Karpas-422 (cell line): Measurements from ENCODE around the gene DYNLT2B. TPM values are rescaled to one million over a fixed set of nuclear protein-coding genes. Genes with fewer than 3 reads are reported as not detected.

Experiments
- DNase-seq: peaks from one replicate; pipeline ENCODE4 v3.0.0-alpha.2; 2015
- H2AFZ ChIP-seq: fragments of 200-600 bp; sonication (generic); 2 replicates; pipeline ENCODE4 v1.6.1; 2014; ENCODE audit warnings: antibody characterized with exemption, low read length, mixed read lengths
- H3K27ac ChIP-seq: fragments of 200-600 bp; sonication (generic); 2 replicates; pipeline ENCODE4 v1.5.1; 2014; ENCODE audit warnings: mild to moderate bottlenecking, low read length, moderate library complexity
- H3K27me3 ChIP-seq: fragments of 200-600 bp; sonication (generic); 2 replicates; pipeline ENCODE4 v1.6.1; 2014; ENCODE audit warnings: low read length, mixed read lengths
- H3K36me3 ChIP-seq: fragments of 200-600 bp; sonication (generic); 2 replicates; pipeline ENCODE4 v1.6.1; 2014; ENCODE audit warnings: low read length, mixed read lengths; ENCODE audit not compliant: insufficient read depth
- H3K4me1 ChIP-seq: fragments of 200-600 bp; sonication (generic); 2 replicates; pipeline ENCODE4 v1.6.1; 2014; ENCODE audit warnings: mild to moderate bottlenecking, low read length, mixed read lengths
- H3K4me2 ChIP-seq: fragments of 200-600 bp; sonication (generic); 2 replicates; pipeline ENCODE4 v1.6.1; 2014; ENCODE audit warnings: low read length, low read depth, mild to moderate bottlenecking; ENCODE audit not compliant: poor library complexity, severe bottlenecking
- H3K4me3 ChIP-seq: fragments of 200-600 bp; sonication (generic); 2 replicates; pipeline ENCODE4 v1.5.1; 2014; ENCODE audit warnings: mild to moderate bottlenecking, antibody characterized with exemption, low read length, mixed read lengths
- H3K79me2 ChIP-seq: fragments of 200-600 bp; sonication (generic); 2 replicates; pipeline ENCODE4 v1.6.1; 2014; ENCODE audit warnings: mild to moderate bottlenecking, low read length, mixed read lengths
- H3K9ac ChIP-seq: fragments of 200-600 bp; sonication (generic); 2 replicates; pipeline ENCODE4 v1.6.0; 2014; ENCODE audit warnings: low read length
- H3K9me2 ChIP-seq: fragments of 200-600 bp; sonication (generic), shearing (Covaris generic); replicated peaks from 2 replicates; pipeline ENCODE4 v1.6.0; 2014; ENCODE audit warnings: mild to moderate bottlenecking, low read length, moderate library complexity; ENCODE audit not compliant: insufficient read depth
- H3K9me3 ChIP-seq: fragments of 300-700, 200-600 bp; sonication (generic); 2 replicates; pipeline ENCODE4 v1.6.1; 2014; ENCODE audit warnings: low read length, mixed read lengths
- H4K20me1 ChIP-seq: fragments of 200-600 bp; sonication (generic); 2 replicates; pipeline ENCODE4 v1.6.1; 2014; ENCODE audit warnings: mild to moderate bottlenecking, antibody characterized with exemption, low read length, low read depth; ENCODE audit not compliant: insufficient read depth
- total RNA-seq: library from RNA; depleted of rRNA; stranded (reverse); fragments of >200 nt; shearing (Covaris generic); gene quantifications from 2 replicates; pipeline ENCODE4 v1.2.3, GENCODE V29; 2014; ENCODE audit warnings: low replicate concordance

Gene DYNLT2B
- total RNA-seq, 1 experiment from 2014 or later = 9.6 TPM

GRCh38 chr3:196280689-196281440, 37.2 kb downstream of the DYNLT2B start:
- H3K9me2 ChIP-seq = no peaks in the 10 kb centered on the region
- no peaks in the 10 kb centered on the region for H3K36me3 ChIP-seq
- H3K4me1 ChIP-seq = peaks cover 41% of the 10 kb centered on the region
- H3K79me2 ChIP-seq = peaks cover 89% of the 10 kb centered on the region
- no peak overlapping the region for H2AFZ ChIP-seq
- no peak overlapping the region for H3K9ac ChIP-seq
- no peak overlapping the region for H3K27ac ChIP-seq
- no peaks in the 10 kb centered on the region for H3K27me3 ChIP-seq
- no peaks in the 10 kb centered on the region for H4K20me1 ChIP-seq
- H3K9me3 ChIP-seq = no peaks in the 10 kb centered on the region
- no peak overlapping the region for H3K4me2 ChIP-seq
- no peak for DNase-seq
- H3K4me3 ChIP-seq = no peak overlapping the region

- no peaks in the 10 kb centered on the region for H3K9me2 ChIP-seq
- H3K79me2 ChIP-seq = peaks cover 77% of the 10 kb centered on the region
- H3K36me3 ChIP-seq = peaks cover 7% of the 10 kb centered on the region; the same call in 1 of the 2 replicates
- H3K27ac ChIP-seq = peak overlapping the region; percentile 71
- H4K20me1 ChIP-seq = no peaks in the 10 kb centered on the region
- peaks cover 30% of the 10 kb centered on the region for H3K4me1 ChIP-seq
- no peaks in the 10 kb centered on the region for H3K27me3 ChIP-seq
- no peak for DNase-seq
- no peaks in the 10 kb centered on the region for H3K9me3 ChIP-seq
- peak overlapping the region; percentile 47 for H3K9ac ChIP-seq
- H3K4me2 ChIP-seq = peak overlapping the region; percentile 62
- H3K4me3 ChIP-seq = peak overlapping the region; percentile 44
- peak overlapping the region; percentile 11 for H2AFZ ChIP-seq
Measured at GRCh38 chr3:196275126-196275525, 42.9 kb downstream of the DYNLT2B start.

GRCh38 chr3:196274585-196274984, 43.5 kb downstream of the DYNLT2B start:
- Histone ChIP-seq H3K4me1 (peaks cover 27% of the 10 kb centered on the region), H2AFZ (peak overlapping the region; percentile 11), H3K27me3 (no peaks in the 10 kb centered on the region), H3K27ac (peak overlapping the region; percentile 71), H3K9me3 (no peaks in the 10 kb centered on the region), H3K4me3 (peak overlapping the region; percentile 44), H3K9ac (peak overlapping the region; percentile 47), H4K20me1 (no peaks in the 10 kb centered on the region), H3K36me3 (peaks cover 9% of the 10 kb centered on the region; the same call in 1 of the 2 replicates), H3K79me2 (peaks cover 76% of the 10 kb centered on the region), H3K4me2 (peak overlapping the region; percentile 62), H3K9me2 (no peaks in the 10 kb centered on the region)
- peak; percentile 91 for DNase-seq

GRCh38 chr3:196273655-196274054, 44.4 kb downstream of the DYNLT2B start:
- Histone ChIP-seq H3K27me3 (no peaks in the 10 kb centered on the region), H3K36me3 (peaks cover 9% of the 10 kb centered on the region; the same call in 1 of the 2 replicates), H3K9me2 (no peaks in the 10 kb centered on the region), H3K9me3 (no peaks in the 10 kb centered on the region), H3K79me2 (peaks cover 72% of the 10 kb centered on the region), H2AFZ (no peak overlapping the region), H3K9ac (no peak overlapping the region), H3K4me3 (no peak overlapping the region), H4K20me1 (no peaks in the 10 kb centered on the region), H3K4me1 (peaks cover 27% of the 10 kb centered on the region), H3K4me2 (no peak overlapping the region), H3K27ac (no peak overlapping the region)
- DNase-seq = no peak

GRCh38 chr3:196272826-196273225, 45.2 kb downstream of the DYNLT2B start:
- H3K79me2 ChIP-seq = peaks cover 65% of the 10 kb centered on the region

GRCh38 chr3:196270499-196270898, 47.5 kb downstream of the DYNLT2B start:
- Histone ChIP-seq H4K20me1 (no peaks in the 10 kb centered on the region), H3K27ac (no peak overlapping the region), H3K9me2 (no peaks in the 10 kb centered on the region), H3K27me3 (no peaks in the 10 kb centered on the region), H3K4me1 (peaks cover 27% of the 10 kb centered on the region), H3K79me2 (peaks cover 57% of the 10 kb centered on the region), H3K9me3 (no peaks in the 10 kb centered on the region), H3K4me3 (no peak overlapping the region), H3K4me2 (no peak overlapping the region), H2AFZ (no peak overlapping the region), H3K9ac (no peak overlapping the region), H3K36me3 (peaks cover 9% of the 10 kb centered on the region; the same call in 1 of the 2 replicates)
- no peak for DNase-seq

More at GRCh38 chr3:196272826-196273225, 45.2 kb downstream of the DYNLT2B start:
- peaks cover 9% of the 10 kb centered on the region; the same call in 1 of the 2 replicates for H3K36me3 ChIP-seq
- no peaks in the 10 kb centered on the region for H3K9me2 ChIP-seq
- H3K4me3 ChIP-seq = no peak overlapping the region
- no peaks in the 10 kb centered on the region for H3K9me3 ChIP-seq
- no peak overlapping the region for H3K4me2 ChIP-seq
- H2AFZ ChIP-seq = no peak overlapping the region
- H4K20me1 ChIP-seq = no peaks in the 10 kb centered on the region
- peaks cover 27% of the 10 kb centered on the region for H3K4me1 ChIP-seq
- no peaks in the 10 kb centered on the region for H3K27me3 ChIP-seq
- no peak overlapping the region for H3K27ac ChIP-seq
- no peak overlapping the region for H3K9ac ChIP-seq
- DNase-seq = no peak

GRCh38 chr3:196268284-196269163, 49.5 kb downstream of the DYNLT2B start:
- Histone ChIP-seq H3K9ac (no peak overlapping the region), H2AFZ (no peak overlapping the region), H3K9me2 (no peaks in the 10 kb centered on the region), H3K27ac (no peak overlapping the region), H3K27me3 (no peaks in the 10 kb centered on the region), H3K36me3 (peaks cover 9% of the 10 kb centered on the region; the same call in 1 of the 2 replicates), H4K20me1 (no peaks in the 10 kb centered on the region), H3K79me2 (peaks cover 46% of the 10 kb centered on the region), H3K4me2 (no peak overlapping the region), H3K4me1 (peaks cover 10% of the 10 kb centered on the region), H3K4me3 (no peak overlapping the region), H3K9me3 (no peaks in the 10 kb centered on the region)
- DNase-seq = peak; percentile 51

GRCh38 chr3:196263819-196264218, 54.2 kb downstream of the DYNLT2B start:
- no peak overlapping the region for H3K9ac ChIP-seq

More at GRCh38 chr3:196263819-196264218, 54.2 kb downstream of the DYNLT2B start:
- H2AFZ ChIP-seq = no peak overlapping the region
- H3K27ac ChIP-seq = no peak overlapping the region
- peaks cover under 1% of the 10 kb centered on the region; the same call in 1 of the 2 replicates for H3K4me1 ChIP-seq
- peaks cover 8% of the 10 kb centered on the region; the same call in 1 of the 2 replicates for H3K36me3 ChIP-seq
- no peaks in the 10 kb centered on the region for H3K9me2 ChIP-seq
- no peaks in the 10 kb centered on the region for H3K27me3 ChIP-seq
- DNase-seq = no peak
- H3K79me2 ChIP-seq = peaks cover 38% of the 10 kb centered on the region
- H3K4me3 ChIP-seq = no peak overlapping the region
- H3K4me2 ChIP-seq = no peak overlapping the region
- H3K9me3 ChIP-seq = no peaks in the 10 kb centered on the region
- H4K20me1 ChIP-seq = no peaks in the 10 kb centered on the region
